GM21723 (cell line): ENCODE measurements around the gene TBX21.
"Not testable (repeated sequence)": the region's sequence is repeated elsewhere in the genome, so short reads cannot be mapped to it uniquely, and the experiment has no call there.

Experiments
- ATAC-seq: cut with Tn5 transposase; IDR thresholded peaks from one replicate; pipeline ENCODE4 v1.9.1; 2021; ENCODE audit warnings: mild to moderate bottlenecking, moderate library complexity; ENCODE audit not compliant: unreplicated experiment

TBX21 gene

GRCh38 chr17:47729476-47729875 is 3.6 kb upstream of the TBX21 start:
- ATAC-seq: no peak

GRCh38 chr17:47730681-47731080 is 2.4 kb upstream of the TBX21 start:
- no peak for ATAC-seq

DNA sequence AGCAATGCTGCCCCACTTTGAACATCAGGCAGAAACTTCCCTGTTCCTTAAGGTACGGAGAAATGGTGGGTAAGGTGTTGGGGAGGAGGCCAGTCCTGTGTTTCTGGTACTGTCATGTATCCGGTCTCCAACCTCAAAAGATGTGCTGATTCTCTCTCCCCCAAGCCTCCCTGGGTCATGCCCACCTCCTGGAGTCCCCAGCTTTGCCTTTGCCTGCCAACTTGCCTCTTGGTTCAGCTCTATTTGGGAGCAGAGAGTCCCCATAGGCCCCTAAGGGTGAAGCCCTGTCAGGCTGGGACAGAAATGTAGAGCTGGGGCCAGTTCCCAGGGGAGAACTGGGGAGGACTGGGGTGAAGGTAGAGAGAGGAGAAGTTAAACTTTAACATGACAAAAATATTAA is 1.6 kb upstream of the TBX21 start:
- ATAC-seq: no peak

DNA sequence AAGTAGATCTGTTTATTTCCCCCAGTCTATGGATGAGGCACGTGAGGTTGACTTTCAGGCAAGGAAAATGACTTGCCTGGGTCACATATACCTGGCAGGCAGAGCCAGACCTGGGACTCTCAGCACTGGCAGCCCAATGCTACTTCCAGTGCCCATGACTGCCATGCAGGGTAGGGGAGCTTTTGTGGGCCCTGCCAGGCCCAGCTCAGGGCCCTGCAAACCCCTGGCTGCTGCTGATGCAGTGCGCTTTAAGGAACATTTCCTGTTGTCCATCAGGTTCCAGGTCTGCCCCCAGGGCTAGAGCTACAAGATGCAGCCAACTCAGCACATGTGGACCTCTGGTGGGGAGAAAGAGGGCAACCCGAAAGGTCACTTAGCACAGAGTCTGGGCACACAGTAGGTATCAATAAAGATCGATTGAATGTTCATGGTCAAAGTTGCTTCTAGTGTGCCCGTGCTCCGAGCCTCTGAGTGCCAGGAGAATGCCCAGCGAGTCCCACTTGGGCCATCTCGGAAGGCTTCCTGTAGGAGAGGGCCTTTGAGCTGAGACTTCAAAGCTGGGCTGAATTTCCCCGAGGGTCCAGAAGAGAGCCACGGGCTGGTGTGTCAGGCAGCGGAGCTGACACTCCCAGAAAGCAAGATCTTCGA is 513 bp upstream of the TBX21 start:
- ATAC-seq: no peak

GRCh38 chr17:47733674-47734410 is 806 bp downstream of the TBX21 start:
- peak; percentile 28 for ATAC-seq

DNA sequence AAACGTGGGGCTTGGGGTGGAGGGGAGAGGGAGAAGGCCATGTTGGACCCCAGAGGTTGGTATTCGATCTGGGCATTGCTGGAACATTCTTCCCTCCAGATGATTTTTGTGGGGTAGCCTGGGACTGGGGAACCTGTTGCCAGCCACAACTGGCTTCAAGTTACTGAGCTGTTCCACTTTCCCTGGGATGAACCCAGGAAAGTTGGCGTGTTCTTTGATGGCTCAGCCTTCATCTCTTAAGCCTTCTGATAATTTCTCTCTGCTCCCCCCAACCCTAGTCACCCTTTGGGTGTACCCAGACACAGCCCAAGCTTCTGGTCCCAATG is 2.1 kb downstream of the TBX21 start:
- no peak for ATAC-seq

DNA sequence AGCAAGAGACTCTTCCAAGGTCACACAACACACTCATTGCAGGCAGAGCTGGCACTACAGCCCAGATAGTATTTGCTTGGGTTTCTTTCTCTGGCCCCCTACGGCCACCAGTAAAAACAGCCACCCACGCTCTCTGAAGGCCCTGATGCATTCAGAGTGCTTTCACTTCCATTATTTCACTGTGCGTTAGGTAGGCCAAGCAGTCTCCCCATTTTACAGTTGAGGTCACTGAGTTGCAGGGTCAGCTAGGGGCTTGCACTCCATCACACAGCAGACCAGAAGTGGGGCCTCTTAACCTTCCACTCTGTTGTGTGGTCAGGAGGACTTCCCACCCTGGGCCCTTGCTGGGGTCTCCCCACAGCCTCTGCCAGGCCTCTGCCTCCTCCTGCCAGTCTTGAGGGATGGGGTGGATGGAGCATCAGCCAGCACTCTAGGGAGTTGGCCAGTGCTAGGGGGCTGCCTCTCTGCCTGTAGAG is 2.5 kb downstream of the TBX21 start:
- peak; percentile 44 for ATAC-seq

GRCh38 chr17:47736501-47737495 is 3.8 kb downstream of the TBX21 start:
- no peak for ATAC-seq

DNA sequence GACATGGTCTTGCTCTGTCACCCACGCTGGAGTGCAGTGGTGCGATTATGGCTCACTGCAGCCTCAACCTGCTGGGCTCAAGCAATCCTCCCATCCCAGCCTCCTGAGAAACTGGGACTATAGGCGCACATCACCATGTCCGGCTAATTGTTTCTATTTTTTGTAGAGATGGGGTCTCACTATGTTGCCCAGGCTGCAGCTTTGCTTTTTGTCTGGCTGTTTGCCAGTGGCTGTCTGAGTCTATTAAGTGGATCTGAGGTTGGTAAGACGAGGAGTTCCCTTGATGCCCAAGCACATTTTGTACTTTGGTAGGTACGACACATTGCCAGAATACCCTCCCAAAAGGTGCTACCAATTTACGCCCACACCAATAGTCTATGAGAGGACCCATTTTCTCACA is 5.1 kb downstream of the TBX21 start:
- no peak for ATAC-seq

GRCh38 chr17:47739150-47739549 is 6.1 kb downstream of the TBX21 start:
- ATAC-seq: no peak

DNA sequence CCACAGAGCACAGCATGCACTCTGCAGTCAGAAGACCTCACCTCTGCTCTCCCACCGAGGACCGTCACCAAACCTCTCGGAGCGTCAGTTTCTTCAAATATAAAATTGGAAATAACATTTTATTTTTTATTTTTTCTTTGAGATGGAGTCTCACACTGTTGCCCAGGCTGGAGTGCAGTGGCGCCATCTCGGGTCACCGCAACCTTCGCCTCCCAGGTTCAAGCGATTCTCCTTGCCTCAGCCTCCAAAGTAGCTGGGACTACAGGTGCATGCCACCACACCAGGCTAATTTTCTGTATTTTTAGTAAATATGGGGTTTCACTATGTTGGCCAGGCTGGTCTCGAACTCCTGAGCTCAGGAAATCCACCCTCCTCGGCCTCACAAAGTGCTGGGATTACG is 6.9 kb downstream of the TBX21 start:
- not testable (repeated sequence) for ATAC-seq

DNA sequence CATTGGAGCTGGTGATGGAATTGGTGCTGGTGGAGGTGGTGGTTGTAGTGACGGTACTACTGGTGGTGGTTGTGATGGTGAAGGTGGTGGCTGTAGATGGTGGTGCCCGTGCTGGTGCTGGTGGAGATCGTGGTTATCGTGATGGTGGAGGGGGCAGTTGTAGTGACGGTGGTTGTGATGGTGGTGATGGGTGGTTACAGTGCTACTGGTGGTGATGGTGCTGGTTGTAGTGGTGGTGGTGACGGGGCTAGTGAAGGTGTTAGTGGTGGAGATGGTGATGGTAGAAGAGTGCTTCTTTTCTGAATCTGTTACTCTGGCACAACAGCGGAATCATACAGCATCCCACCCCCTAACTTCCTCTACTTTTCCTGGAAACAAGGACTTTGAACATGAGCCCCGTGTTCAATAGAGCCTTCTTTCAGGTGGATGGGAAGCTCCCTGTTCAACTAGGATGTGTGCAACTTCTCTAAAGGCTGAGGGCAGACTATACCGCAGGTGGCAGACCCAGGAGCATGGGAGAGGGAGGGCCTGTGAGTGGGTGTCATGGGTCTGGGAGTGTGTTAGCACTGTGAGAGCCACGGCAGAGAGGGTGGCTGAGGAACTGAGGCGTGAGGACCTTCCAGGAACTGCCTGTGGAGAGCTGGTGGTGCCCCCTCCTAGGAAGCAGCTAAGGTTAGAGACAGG is 8.2 kb downstream of the TBX21 start:
- no peak for ATAC-seq

DNA sequence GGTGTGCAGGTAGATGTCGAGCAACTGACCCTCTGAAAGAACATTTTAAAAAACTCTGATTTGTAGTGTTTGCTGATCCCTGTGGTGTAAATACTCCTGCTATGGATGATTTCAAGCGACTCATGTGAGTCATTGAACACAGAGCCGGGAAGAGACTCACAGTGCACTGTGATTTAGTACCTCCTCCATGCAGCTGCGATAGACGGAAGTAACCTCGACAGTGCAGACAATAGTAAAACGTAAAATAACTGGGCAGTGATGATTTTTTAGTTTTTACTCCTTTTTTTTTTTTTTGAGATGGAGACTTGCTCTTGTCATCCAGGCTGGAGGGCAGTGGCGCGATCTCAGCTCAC is 8.7 kb downstream of the TBX21 start:
- ATAC-seq: no peak

- no peak for ATAC-seq
These were observed 9.5 kb downstream of the TBX21 start for GRCh38 chr17:47742319-47743181.

DNA sequence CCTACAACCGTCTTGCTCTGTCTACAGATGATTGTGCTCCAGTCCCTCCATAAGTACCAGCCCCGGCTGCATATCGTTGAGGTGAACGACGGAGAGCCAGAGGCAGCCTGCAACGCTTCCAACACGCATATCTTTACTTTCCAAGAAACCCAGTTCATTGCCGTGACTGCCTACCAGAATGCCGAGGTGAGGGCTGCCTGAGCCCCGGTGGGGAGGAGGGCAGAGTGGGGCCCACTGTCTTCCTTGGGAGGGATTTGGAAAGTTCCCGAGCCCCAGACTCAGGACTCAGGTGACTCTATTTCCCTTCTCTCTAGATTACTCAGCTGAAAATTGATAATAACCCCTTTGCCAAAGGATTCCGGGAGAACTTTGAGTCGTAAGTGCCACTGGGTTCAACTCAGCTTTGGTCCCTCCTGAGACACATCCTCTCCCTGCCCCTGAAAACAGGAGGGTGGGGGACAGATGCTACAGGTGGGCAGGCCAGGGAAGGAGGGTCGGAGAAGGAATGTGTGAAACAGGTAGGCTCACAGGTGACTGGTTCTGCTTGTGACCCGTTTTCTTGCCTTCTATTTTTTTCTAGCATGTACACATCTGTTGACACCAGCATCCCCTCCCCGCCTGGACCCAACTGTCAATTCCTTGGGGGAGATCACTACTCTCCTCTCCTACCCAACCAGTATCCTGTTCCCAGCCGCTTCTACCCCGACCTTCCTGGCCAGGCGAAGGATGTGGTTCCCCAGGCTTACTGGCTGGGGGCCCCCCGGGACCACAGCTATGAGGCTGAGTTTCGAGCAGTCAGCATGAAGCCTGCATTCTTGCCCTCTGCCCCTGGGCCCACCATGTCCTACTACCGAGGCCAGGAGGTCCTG is 11.4 kb downstream of the TBX21 start:
- ATAC-seq: no peak

DNA sequence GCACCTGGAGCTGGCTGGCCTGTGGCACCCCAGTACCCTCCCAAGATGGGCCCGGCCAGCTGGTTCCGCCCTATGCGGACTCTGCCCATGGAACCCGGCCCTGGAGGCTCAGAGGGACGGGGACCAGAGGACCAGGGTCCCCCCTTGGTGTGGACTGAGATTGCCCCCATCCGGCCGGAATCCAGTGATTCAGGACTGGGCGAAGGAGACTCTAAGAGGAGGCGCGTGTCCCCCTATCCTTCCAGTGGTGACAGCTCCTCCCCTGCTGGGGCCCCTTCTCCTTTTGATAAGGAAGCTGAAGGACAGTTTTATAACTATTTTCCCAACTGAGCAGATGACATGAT is 12.0 kb downstream of the TBX21 start:
- ATAC-seq: no peak

GRCh38 chr17:47751471-47751870 is 18.4 kb downstream of the TBX21 start:
- ATAC-seq: no peak

DNA sequence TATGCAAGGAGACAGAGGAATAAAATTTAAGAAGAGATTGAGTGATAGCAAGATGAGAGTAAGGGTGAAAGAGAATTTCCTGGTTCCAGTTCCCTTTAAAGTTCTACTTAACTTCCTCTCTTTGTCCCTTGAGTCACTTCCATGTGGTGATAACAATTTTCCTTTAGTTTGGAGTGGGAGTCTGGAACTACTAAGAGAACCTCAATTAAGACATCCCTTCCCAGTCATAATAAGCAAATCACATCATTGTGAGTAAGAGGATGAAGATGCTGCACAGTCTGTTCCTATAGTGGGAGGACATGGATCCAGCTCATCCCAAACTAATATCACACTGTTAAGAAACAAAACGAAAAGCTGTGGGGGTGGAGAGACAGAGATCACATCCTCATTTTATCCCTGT is 24.4 kb downstream of the TBX21 start:
- no peak for ATAC-seq

DNA sequence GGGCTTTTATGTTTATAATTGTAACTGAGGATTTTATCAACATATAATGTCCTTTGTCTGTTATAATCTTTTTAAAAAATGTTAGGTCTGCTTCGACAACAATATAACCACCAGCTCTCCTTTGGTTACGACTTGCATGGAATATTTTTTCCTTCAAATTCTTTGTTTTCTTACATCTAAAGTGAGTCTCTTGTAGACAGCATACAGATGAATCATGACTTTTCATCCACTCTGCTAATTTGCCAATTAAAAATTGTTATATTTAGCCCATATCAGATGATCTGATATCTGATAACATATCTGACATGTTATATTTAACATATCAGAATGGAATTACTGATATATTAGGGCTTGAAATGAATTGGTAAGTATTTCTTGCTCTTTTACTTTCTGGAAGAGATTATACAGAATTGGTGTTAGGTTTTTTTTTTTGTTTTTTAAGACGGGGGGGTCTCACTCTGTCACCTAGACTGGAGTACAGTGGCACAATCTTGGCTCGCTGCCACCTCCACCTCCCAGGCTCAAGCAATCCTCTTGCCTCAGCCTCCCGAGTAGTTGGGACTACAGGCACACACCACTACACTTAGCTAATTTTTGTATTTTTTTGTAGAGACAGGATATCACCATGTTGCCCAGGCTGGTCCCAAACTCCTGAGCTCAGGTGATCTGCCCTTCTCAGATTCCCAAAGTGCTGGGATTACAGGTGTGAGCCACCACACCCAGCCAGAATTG is 27.5 kb downstream of the TBX21 start:
- ATAC-seq: no peak
